Endodermal cell (in vitro differentiated cells): ENCODE results near the gene EDEM1. TPM values are rescaled to one million over a fixed set of nuclear protein-coding genes. Genes with fewer than 3 reads are reported as not detected.

Experiments
- DNase-seq: peaks from one replicate; pipeline ENCODE4 v3.0.0-alpha.2; 2017
- H3K27ac ChIP-seq: 2 replicates; pipeline ENCODE4 v1.5.1; 2013; ENCODE audit warnings: mild to moderate bottlenecking, low read depth, low read length, moderate library complexity
- H3K27me3 ChIP-seq: 2 replicates; pipeline ENCODE4 v1.6.1; 2013; ENCODE audit warnings: mild to moderate bottlenecking, low read length, moderate library complexity; ENCODE audit not compliant: insufficient read depth, control insufficient read depth, poor library complexity, severe bottlenecking
- H3K36me3 ChIP-seq: 2 replicates; pipeline ENCODE4 v1.7.0; 2013; ENCODE audit warnings: mild to moderate bottlenecking, low read length, moderate library complexity; ENCODE audit not compliant: control insufficient read depth, insufficient read depth
- H3K4me1 ChIP-seq: one replicate; pipeline ENCODE4 v1.7.0; 2013; ENCODE audit warnings: low read length; ENCODE audit not compliant: control insufficient read depth, insufficient read depth
- H3K4me3 ChIP-seq: 2 replicates; pipeline ENCODE4 v1.5.1; 2013; ENCODE audit warnings: mild to moderate bottlenecking, low read length, moderate library complexity
- H3K9ac ChIP-seq: 2 replicates; pipeline ENCODE4 v1.6.1; 2013; ENCODE audit warnings: mild to moderate bottlenecking, low read length, moderate library complexity; ENCODE audit not compliant: poor library complexity, severe bottlenecking; ENCODE audit errors: extremely low read depth
- H3K9me3 ChIP-seq: 2 replicates; pipeline ENCODE4 v1.6.1; 2013; ENCODE audit warnings: mild to moderate bottlenecking, low read length, moderate library complexity; ENCODE audit not compliant: control insufficient read depth
- H3K27ac Mint-ChIP-seq: 2 replicates; pipeline ENCODE4 v1.8.0; 2020; ENCODE audit warnings: mixed read lengths
- H3K27me3 Mint-ChIP-seq: 2 replicates; pipeline ENCODE4 v1.8.0; 2021; ENCODE audit warnings: mild to moderate bottlenecking, mixed read lengths; ENCODE audit not compliant: insufficient read depth
- H3K36me3 Mint-ChIP-seq: 2 replicates; pipeline ENCODE4 v1.8.0; 2020; ENCODE audit warnings: low read depth, mixed read lengths
- H3K4me1 Mint-ChIP-seq: 2 replicates; pipeline ENCODE4 v1.8.0; 2020; ENCODE audit warnings: mixed read lengths
- H3K4me3 Mint-ChIP-seq: 2 replicates; pipeline ENCODE4 v1.8.0; 2020; ENCODE audit warnings: mild to moderate bottlenecking, moderate library complexity, mixed read lengths
- H3K9me3 Mint-ChIP-seq: 2 replicates; pipeline ENCODE4 v1.8.0; 2020; ENCODE audit warnings: mild to moderate bottlenecking, mixed read lengths
- CTCF ChIP-seq: fragments of 200-600 bp; sonication (generic); conservative IDR thresholded peaks from 2 replicates; pipeline ENCODE4 v1.5.0; 2021; ENCODE audit warnings: antibody characterized with exemption, mild to moderate bottlenecking
- WGBS, 2 experiments: methylation state at CpG; one replicate each; pipeline versions ENCODE4 v1.1.5 to v1.1.7; 2013; ENCODE audit warnings: missing lambda C conversion rate in 2 of 2, mixed read lengths in 1 of 2; ENCODE audit not compliant: insufficient coverage in 1 of 2, insufficient read length in 1 of 2; 5-methylcytosine and 5-hydroxymethylcytosine counted together
- total RNA-seq, 2 donors: library from RNA; stranded (reverse); fragmentation: NEBNext Ultra II Directional in 1 of 2; extraction: Animal tissue kit (Norgen Biotek cat#: 25700) in 1 of 2; gene quantifications; 2 replicates in 1 of 2; 3 replicates in 1 of 2; pipeline ENCODE4 v1.2.1, GENCODE V29; 2021

The EDEM1 gene
- total RNA-seq, 2 donors from 2014 or later: 24.5 to 28.1 TPM

GRCh38 chr3:5155241-5155640 lies 32.3 kb upstream of the EDEM1 start:
- no peaks in the 10 kb centered on the region for H3K27me3 Mint-ChIP-seq

GRCh38 chr3:5160321-5160720 lies 27.2 kb upstream of the EDEM1 start:
- H3K27ac ChIP-seq: no peak overlapping the region
- peaks cover 33% of the 10 kb centered on the region for H3K4me1 Mint-ChIP-seq
- DNase-seq: no peak
- H3K27me3 Mint-ChIP-seq: no peaks in the 10 kb centered on the region
- TF ChIP-seq CTCF: no peak
- H3K27me3 ChIP-seq: no peaks in the 10 kb centered on the region
- H3K4me3 ChIP-seq: no peak overlapping the region
- no peaks in the 10 kb centered on the region for H3K9me3 ChIP-seq
- WGBS, 2 experiments: 90 to 91% methylated on average over 1 to 3 of the region's 3 CpGs
- H3K36me3 Mint-ChIP-seq: no peaks in the 10 kb centered on the region
- H3K9ac ChIP-seq: no peak overlapping the region
- no peaks in the 10 kb centered on the region for H3K36me3 ChIP-seq
- H3K27ac Mint-ChIP-seq: peak overlapping the region; percentile 40
- H3K4me1 ChIP-seq: peaks cover 4% of the 10 kb centered on the region
- no peak overlapping the region for H3K4me3 Mint-ChIP-seq
- H3K9me3 Mint-ChIP-seq: no peaks in the 10 kb centered on the region

More at GRCh38 chr3:5155241-5155640, 32.3 kb upstream of the EDEM1 start:
- Mint-ChIP-seq H3K4me1 (peaks cover 6% of the 10 kb centered on the region), H3K4me3 (no peak overlapping the region), H3K36me3 (peaks cover 4% of the 10 kb centered on the region), H3K27ac (no peak overlapping the region), H3K9me3 (no peaks in the 10 kb centered on the region)
- H3K4me1 ChIP-seq: no peaks in the 10 kb centered on the region
- H3K27ac ChIP-seq: no peak overlapping the region
- no peak overlapping the region for H3K9ac ChIP-seq
- no peaks in the 10 kb centered on the region for H3K9me3 ChIP-seq
- H3K4me3 ChIP-seq: no peak overlapping the region
- no peaks in the 10 kb centered on the region for H3K27me3 ChIP-seq
- no peak for DNase-seq
- peaks cover 8% of the 10 kb centered on the region for H3K36me3 ChIP-seq
- TF ChIP-seq CTCF: no peak

GRCh38 chr3:5160940-5161858 lies 26.3 kb upstream of the EDEM1 start:
- no peaks in the 10 kb centered on the region for H3K36me3 ChIP-seq
- 64 to 79% methylated on average over 1 to 4 of the region's 4 CpGs for WGBS, 2 experiments
- H3K27me3 Mint-ChIP-seq: no peaks in the 10 kb centered on the region
- peak overlapping the region; percentile 52 for H3K27ac Mint-ChIP-seq
- no peaks in the 10 kb centered on the region for H3K27me3 ChIP-seq
- H3K9me3 Mint-ChIP-seq: no peaks in the 10 kb centered on the region
- no peak overlapping the region for H3K9ac ChIP-seq
- no peak overlapping the region for H3K4me3 Mint-ChIP-seq
- H3K36me3 Mint-ChIP-seq: no peaks in the 10 kb centered on the region
- H3K4me3 ChIP-seq: no peak overlapping the region
- H3K4me1 ChIP-seq: peaks cover 4% of the 10 kb centered on the region
- H3K27ac ChIP-seq: no peak overlapping the region
- peaks cover 37% of the 10 kb centered on the region for H3K4me1 Mint-ChIP-seq
- H3K9me3 ChIP-seq: no peaks in the 10 kb centered on the region
- TF ChIP-seq CTCF: no peak
- DNase-seq: peak; percentile 52
